Activated T-helper 1 cell treated with Interleukin-2 at 50 U/mL for 16 hours (primary cell): ENCODE results near the gene RINT1.
"Not testable (repeated sequence)": the region's sequence is repeated elsewhere in the genome, so short reads cannot be mapped to it uniquely, and the experiment has no call there.

Experiments
- DNase-seq: peaks from one replicate; pipeline ENCODE4 v3.0.0-alpha.2; 2020; ENCODE audit warnings: low read depth

RINT1 gene

GRCh38 chr7:105531792-105532671, at the start of gene RINT1:
Gene RINT1, plus strand, starts transcription at chr7:105532201. Its CDS starts 115 bp downstream, at chr7:105532316.
- DNase-seq, result peak; percentile 82

GRCh38 chr7:105487579-105488571, 44.1 kb upstream of the RINT1 start:
- DNase-seq, result no peak

GRCh38 chr7:105489409-105489808, 42.6 kb upstream of the RINT1 start:
- no peak for DNase-seq

- no peak for DNase-seq
Observed at GRCh38 chr7:105493196-105493922, 38.6 kb upstream of the RINT1 start.

GRCh38 chr7:105493923-105494315, 38.1 kb upstream of the RINT1 start:
- DNase-seq, result no peak

GRCh38 chr7:105496521-105496920, 35.5 kb upstream of the RINT1 start:
- no peak for DNase-seq

- no peak for DNase-seq
Observed at GRCh38 chr7:105497016-105497415, 35.0 kb upstream of the RINT1 start.

GRCh38 chr7:105502173-105502572, 29.8 kb upstream of the RINT1 start:
- DNase-seq, result no peak

GRCh38 chr7:105512415-105512814, 19.6 kb upstream of the RINT1 start:
- no peak for DNase-seq

- DNase-seq, result no peak
Observed at GRCh38 chr7:105512926-105513526, 19.0 kb upstream of the RINT1 start.

GRCh38 chr7:105515610-105516009, 16.4 kb upstream of the RINT1 start:
- DNase-seq, result not testable (repeated sequence)

- no peak for DNase-seq
Observed at GRCh38 chr7:105519353-105519752, 12.6 kb upstream of the RINT1 start.

- not testable (repeated sequence) for DNase-seq
Observed at GRCh38 chr7:105520620-105521019, 11.4 kb upstream of the RINT1 start.

- no peak for DNase-seq
Observed at GRCh38 chr7:105521027-105521716, 10.8 kb upstream of the RINT1 start.

GRCh38 chr7:105521717-105522463, 10.1 kb upstream of the RINT1 start, which contains the start of gene PUS7:
Gene PUS7, minus strand, starts transcription at chr7:105522271. Its CDS starts 13,759 bp downstream, at chr7:105508512.
- DNase-seq, result peak; percentile 76

- DNase-seq, result not testable (repeated sequence)
Observed at GRCh38 chr7:105524423-105524822, 7.6 kb upstream of the RINT1 start.

- DNase-seq, result no peak
Observed at GRCh38 chr7:105524840-105525239, 7.2 kb upstream of the RINT1 start.

GRCh38 chr7:105527737-105528136, 4.3 kb upstream of the RINT1 start:
- not testable (repeated sequence) for DNase-seq

GRCh38 chr7:105530126-105530525, 1.9 kb upstream of the RINT1 start:
- DNase-seq, result no peak

- no peak for DNase-seq
Observed at GRCh38 chr7:105530546-105530945, 1.5 kb upstream of the RINT1 start.
